HEK293 (cell line): Measurements from ENCODE around the gene PRKCE.

Source experiments
- CTCF ChIA-PET: fragments of 350-600 bp; formaldehyde crosslinking; extraction: SDS; loops from one replicate; lab custom pipeline; 2021; ENCODE audit warnings: antibody characterized with exemption; lab: Yijun Ruan, JAX
- POLR2A ChIA-PET: fragments of 300-600 bp; formaldehyde crosslinking; extraction: SDS; loops from one replicate; lab custom pipeline; 2020; ENCODE audit warnings: antibody characterized with exemption, inconsistent platforms; lab: Yijun Ruan, JAX
- H3K27ac ChIP-seq: fragments of 200-500 bp; sonication (Bioruptor generic); 2 replicates; pipeline ENCODE4 v1.5.1; 2014; ENCODE audit warnings: low read depth, low read length, control low read depth, inconsistent platforms; ENCODE audit errors: extremely low read depth
- H3K36me3 ChIP-seq, 2 experiments: fragments of 200-500 bp in 1 of 2; sonication (Bioruptor generic) in 1 of 2; 1 replicate in 1 of 2; 2 replicates in 1 of 2; pipeline ENCODE4 v1.5.1; 2014 to 2017; ENCODE audit warnings: inconsistent platforms in 2 of 2, low read length in 2 of 2; ENCODE audit not compliant: control insufficient read depth in 2 of 2, insufficient read depth in 1 of 2
- H3K4me1 ChIP-seq: fragments of 200-500 bp; sonication (Bioruptor generic); 2 replicates; pipeline ENCODE4 v1.5.1; 2014; ENCODE audit warnings: mild to moderate bottlenecking, low read length, inconsistent platforms; ENCODE audit not compliant: control insufficient read depth, insufficient read depth
- H3K4me3 ChIP-seq: 2 replicates; pipeline ENCODE4 v1.5.1; 2011; ENCODE audit warnings: low read depth, mild to moderate bottlenecking, control low read depth, low read length, moderate library complexity
- H3K9me3 ChIP-seq: fragments of 200-500 bp; sonication (Bioruptor generic); 2 replicates; pipeline ENCODE4 v1.5.1; 2014; ENCODE audit warnings: low read depth, low read length, inconsistent platforms; ENCODE audit not compliant: control insufficient read depth, insufficient read depth
- BCL11A ChIP-seq: fragments of 450-650 bp; formaldehyde crosslinking; IDR thresholded peaks from 2 replicates; pipeline ENCODE4 v1.5.1; 2016; ENCODE audit warnings: low read depth, missing biosample characterization, missing genetic modification characterization
- GLIS2 ChIP-seq: fragments of 450-650 bp; formaldehyde crosslinking; IDR thresholded peaks from 2 replicates; pipeline ENCODE4 v1.5.1; 2016; ENCODE audit warnings: missing biosample characterization, missing genetic modification characterization
- HOXA7 ChIP-seq: sonication (generic); formaldehyde crosslinking; IDR thresholded peaks from 2 replicates; pipeline ENCODE4 v1.8.1; 2022; ENCODE audit warnings: missing genetic modification reagents, borderline replicate concordance
- PRDM4 ChIP-seq: fragments of 450-650 bp; formaldehyde crosslinking; IDR thresholded peaks from 2 replicates; pipeline ENCODE4 v1.5.1; 2017; ENCODE audit warnings: missing biosample characterization, missing genetic modification characterization
- TSHZ1 ChIP-seq: fragments of 450-650 bp; formaldehyde crosslinking; IDR thresholded peaks from 2 replicates; pipeline ENCODE4 v1.5.1; 2016; ENCODE audit warnings: missing biosample characterization, missing genetic modification characterization, borderline replicate concordance
- ZBTB11 ChIP-seq: fragments of 450-650 bp; formaldehyde crosslinking; conservative IDR thresholded peaks from 2 replicates; pipeline ENCODE4 v1.5.1; 2016; ENCODE audit warnings: low read depth, missing biosample characterization, missing genetic modification characterization
- ZBTB20 ChIP-seq: fragments of 450-650 bp; formaldehyde crosslinking; IDR thresholded peaks from 2 replicates; pipeline ENCODE4 v1.5.1; 2016; ENCODE audit warnings: missing biosample characterization, missing genetic modification characterization
- ZBTB49 ChIP-seq: fragments of 450-650 bp; formaldehyde crosslinking; IDR thresholded peaks from 2 replicates; pipeline ENCODE4 v1.5.1; 2016; ENCODE audit warnings: missing biosample characterization, missing genetic modification characterization, low read depth
- ZNF221 ChIP-seq: fragments of 450-650 bp; formaldehyde crosslinking; IDR thresholded peaks from 2 replicates; pipeline ENCODE4 v1.5.1; 2017; ENCODE audit warnings: missing biosample characterization, missing genetic modification characterization, borderline replicate concordance
- ZNF223 ChIP-seq: fragments of 450-650 bp; formaldehyde crosslinking; IDR thresholded peaks from 2 replicates; pipeline ENCODE4 v1.5.1; 2016; ENCODE audit warnings: missing biosample characterization, missing genetic modification characterization
- ZNF426 ChIP-seq: fragments of 450-650 bp; formaldehyde crosslinking; IDR thresholded peaks from 2 replicates; pipeline ENCODE4 v1.5.1; 2017; ENCODE audit warnings: missing biosample characterization, missing genetic modification characterization, mild to moderate bottlenecking, inconsistent platforms, moderate library complexity
- ZNF473 ChIP-seq: fragments of 450-650 bp; formaldehyde crosslinking; IDR thresholded peaks from 2 replicates; pipeline ENCODE4 v1.5.1; 2017; ENCODE audit warnings: missing biosample characterization, missing genetic modification characterization
- ZNF548 ChIP-seq: fragments of 450-650 bp; formaldehyde crosslinking; IDR thresholded peaks from 2 replicates; pipeline ENCODE4 v1.5.1; 2016; ENCODE audit warnings: missing biosample characterization, missing genetic modification characterization
- ZNF768 ChIP-seq: fragments of 450-650 bp; formaldehyde crosslinking; IDR thresholded peaks from 2 replicates; pipeline ENCODE4 v1.5.1; 2018; ENCODE audit warnings: missing biosample characterization, mild to moderate bottlenecking, missing genetic modification characterization
- ZNF830 ChIP-seq: fragments of 450-650 bp; IDR thresholded peaks from 2 replicates; pipeline ENCODE4 v1.5.0; 2018; ENCODE audit warnings: missing biosample characterization, missing genetic modification characterization, low read depth, mild to moderate bottlenecking, moderate library complexity
- ZNF837 ChIP-seq: fragments of 450-650 bp; formaldehyde crosslinking; IDR thresholded peaks from 2 replicates; pipeline ENCODE4 v1.5.1; 2016; ENCODE audit warnings: missing biosample characterization, missing genetic modification characterization
- TF ChIP-seq, protein P1 (sequence below): fragments of 450-650 bp; formaldehyde crosslinking; IDR thresholded peaks from 2 replicates; pipeline ENCODE4 v1.5.1; 2016; ENCODE audit warnings: missing biosample characterization, missing genetic modification characterization
- TF ChIP-seq, protein P2 (sequence below): fragments of 450-650 bp; formaldehyde crosslinking; IDR thresholded peaks from 2 replicates; pipeline ENCODE4 v1.5.1; 2016; ENCODE audit warnings: missing biosample characterization, missing genetic modification characterization
- TF ChIP-seq, protein P3 (sequence below): fragments of 450-650 bp; formaldehyde crosslinking; IDR thresholded peaks from 2 replicates; pipeline ENCODE4; 2016; ENCODE audit warnings: missing biosample characterization, missing genetic modification characterization

Gene PRKCE

GRCh38 chr2:45963816-45964215, 312.3 kb downstream of the PRKCE start (continued):
- TF ChIP-seq, protein P1, sequence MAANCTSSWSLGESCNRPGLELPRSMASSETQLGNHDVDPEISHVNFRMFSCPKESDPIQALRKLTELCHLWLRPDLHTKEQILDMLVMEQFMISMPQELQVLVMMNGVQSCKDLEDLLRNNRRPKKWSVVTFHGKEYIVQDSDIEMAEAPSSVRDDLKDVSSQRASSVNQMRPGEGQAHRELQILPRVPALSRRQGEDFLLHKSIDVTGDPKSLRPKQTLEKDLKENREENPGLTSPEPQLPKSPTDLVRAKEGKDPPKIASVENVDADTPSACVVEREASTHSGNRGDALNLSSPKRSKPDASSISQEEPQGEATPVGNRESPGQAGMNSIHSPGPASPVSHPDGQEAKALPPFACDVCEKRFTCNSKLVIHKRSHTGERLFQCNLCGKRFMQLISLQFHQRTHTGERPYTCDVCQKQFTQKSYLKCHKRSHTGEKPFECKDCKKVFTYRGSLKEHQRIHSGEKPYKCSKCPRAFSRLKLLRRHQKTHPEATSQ (tag by site-specific recombination), result no peak

GRCh38 chr2:45964223-45964841, 312.9 kb downstream of the PRKCE start:
- H3K4me1 ChIP-seq, result peaks cover 23% of the 10 kb centered on the region
- H3K4me3 ChIP-seq, result no peak overlapping the region
- ChIA-PET CTCF (interaction anchor here (0.6 to 0.9 kb wide), 3 partner anchors 8 to 318 kb away, joined by 3 to 5 read pairs (median 4); no protein-coding TSS in a partner anchor), POLR2A (no interaction called here)
- no peak overlapping the region for H3K27ac ChIP-seq
- no peaks in the 10 kb centered on the region for H3K36me3 ChIP-seq
- no peaks in the 10 kb centered on the region for H3K9me3 ChIP-seq
- no peak for TF ChIP-seq ZBTB20 (tag by site-specific recombination)
- no peak for TF ChIP-seq ZNF830 (tag by site-specific recombination)
- TF ChIP-seq ZNF221, result no peak
- no peak for TF ChIP-seq TSHZ1 (tag by site-specific recombination)
- TF ChIP-seq GLIS2 (tag by site-specific recombination), result no peak
- no peak for TF ChIP-seq BCL11A
- no peak for TF ChIP-seq ZNF548 (tag by site-specific recombination)
- TF ChIP-seq ZNF426 (tag by site-specific recombination), result no peak
- no peak for TF ChIP-seq ZNF223 (tag by site-specific recombination)
- TF ChIP-seq HOXA7, result no peak
- TF ChIP-seq ZBTB11, result 0 out of 2 replicates have a peak, but pooled peaks have one; percentile 21
- no peak for TF ChIP-seq ZNF473 (tag by site-specific recombination)
- TF ChIP-seq PRDM4 (tag by site-specific recombination), result no peak
- TF ChIP-seq ZBTB49 (tag by site-specific recombination), result no peak
- TF ChIP-seq, protein P2, sequence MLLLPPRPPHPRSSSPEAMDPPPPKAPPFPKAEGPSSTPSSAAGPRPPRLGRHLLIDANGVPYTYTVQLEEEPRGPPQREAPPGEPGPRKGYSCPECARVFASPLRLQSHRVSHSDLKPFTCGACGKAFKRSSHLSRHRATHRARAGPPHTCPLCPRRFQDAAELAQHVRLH (tag by site-specific recombination), result no peak
- TF ChIP-seq ZNF837 (tag by site-specific recombination), result no peak
- TF ChIP-seq, protein P3, sequence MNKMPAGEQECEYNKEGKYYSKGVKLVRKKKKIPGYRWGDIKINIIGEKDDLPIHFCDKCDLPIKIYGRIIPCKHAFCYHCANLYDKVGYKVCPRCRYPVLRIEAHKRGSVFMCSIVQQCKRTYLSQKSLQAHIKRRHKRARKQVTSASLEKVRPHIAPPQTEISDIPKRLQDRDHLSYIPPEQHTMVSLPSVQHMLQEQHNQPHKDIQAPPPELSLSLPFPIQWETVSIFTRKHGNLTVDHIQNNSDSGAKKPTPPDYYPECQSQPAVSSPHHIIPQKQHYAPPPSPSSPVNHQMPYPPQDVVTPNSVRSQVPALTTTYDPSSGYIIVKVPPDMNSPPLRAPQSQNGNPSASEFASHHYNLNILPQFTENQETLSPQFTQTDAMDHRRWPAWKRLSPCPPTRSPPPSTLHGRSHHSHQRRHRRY, result no peak
- TF ChIP-seq ZNF768, result no peak
